Activated CD8-positive, alpha-beta memory T cell treated with anti-CD3 and anti-CD28 coated beads for 24 hours (primary cell): ENCODE results near the gene TCF25.
A peak's percentile ranks its signal among the peaks of the same experiment; 100 is the strongest.
"Not testable (repeated sequence)": the region's sequence is repeated elsewhere in the genome, so short reads cannot be mapped to it uniquely, and the experiment has no call there.

ENCODE experiments used
- DNase-seq: peaks from one replicate; pipeline ENCODE4 v3.0.0-alpha.2; 2020

The TCF25 gene

GRCh38 chr16:89921131-89921701, 47.8 kb downstream of the TCF25 start:
- no peak for DNase-seq

GRCh38 chr16:89921702-89922476, 48.5 kb downstream of the TCF25 start:
- no peak for DNase-seq

GRCh38 chr16:89922477-89922883, 49.1 kb downstream of the TCF25 start:
- peak; percentile 77 for DNase-seq

- DNase-seq: no peak
Observed at GRCh38 chr16:89922884-89923639, 49.7 kb downstream of the TCF25 start, which contains the start of gene TUBB3. TUBB3 (plus strand) TSS chr16:89923342; CDS start chr16:89923402, 60 bp downstream.

GRCh38 chr16:89923640-89924296, 50.4 kb downstream of the TCF25 start:
- DNase-seq: no peak

- no peak for DNase-seq
Observed at GRCh38 chr16:89924297-89924924, 51.0 kb downstream of the TCF25 start.

- no peak for DNase-seq
Observed at GRCh38 chr16:89924925-89925307, 51.5 kb downstream of the TCF25 start.

GRCh38 chr16:89925596-89926079, 52.2 kb downstream of the TCF25 start:
- DNase-seq: no peak

- no peak for DNase-seq
Observed at GRCh38 chr16:89931305-89931896, 58.0 kb downstream of the TCF25 start.

GRCh38 chr16:89931964-89932363, 58.6 kb downstream of the TCF25 start:
- no peak for DNase-seq

GRCh38 chr16:89934019-89934418, 60.6 kb downstream of the TCF25 start:
- not testable (repeated sequence) for DNase-seq

GRCh38 chr16:89934611-89935553, 61.5 kb downstream of the TCF25 start:
- no peak for DNase-seq

- not testable (repeated sequence) for DNase-seq
Observed at GRCh38 chr16:89935620-89936019, 62.2 kb downstream of the TCF25 start.

- no peak for DNase-seq
Observed at GRCh38 chr16:89936034-89936433, 62.6 kb downstream of the TCF25 start.

GRCh38 chr16:89936508-89936907, 63.1 kb downstream of the TCF25 start:
- DNase-seq: no peak

- no peak for DNase-seq
Observed at GRCh38 chr16:89936981-89937380, 63.6 kb downstream of the TCF25 start.

GRCh38 chr16:89938175-89938885, 64.9 kb downstream of the TCF25 start:
- no peak for DNase-seq

- DNase-seq: no peak
Observed at GRCh38 chr16:89944773-89945172, 71.4 kb downstream of the TCF25 start.

- no peak for DNase-seq
Observed at GRCh38 chr16:89945654-89946053, 72.3 kb downstream of the TCF25 start.

- DNase-seq: no peak
Observed at GRCh38 chr16:89946515-89946914, 73.1 kb downstream of the TCF25 start.
